ENCODE results near the gene ABHD16A. TPM values are rescaled to one million over a fixed set of nuclear protein-coding genes. Genes with fewer than 3 reads are reported as not detected.

Gene ABHD16A
- total and polyA plus RNA-seq, 2 of the 13 experiments (the other 11 are each of a cell fraction or from before 2014, with no cell fraction given) = 43.5 to 45.4 TPM

DNA sequence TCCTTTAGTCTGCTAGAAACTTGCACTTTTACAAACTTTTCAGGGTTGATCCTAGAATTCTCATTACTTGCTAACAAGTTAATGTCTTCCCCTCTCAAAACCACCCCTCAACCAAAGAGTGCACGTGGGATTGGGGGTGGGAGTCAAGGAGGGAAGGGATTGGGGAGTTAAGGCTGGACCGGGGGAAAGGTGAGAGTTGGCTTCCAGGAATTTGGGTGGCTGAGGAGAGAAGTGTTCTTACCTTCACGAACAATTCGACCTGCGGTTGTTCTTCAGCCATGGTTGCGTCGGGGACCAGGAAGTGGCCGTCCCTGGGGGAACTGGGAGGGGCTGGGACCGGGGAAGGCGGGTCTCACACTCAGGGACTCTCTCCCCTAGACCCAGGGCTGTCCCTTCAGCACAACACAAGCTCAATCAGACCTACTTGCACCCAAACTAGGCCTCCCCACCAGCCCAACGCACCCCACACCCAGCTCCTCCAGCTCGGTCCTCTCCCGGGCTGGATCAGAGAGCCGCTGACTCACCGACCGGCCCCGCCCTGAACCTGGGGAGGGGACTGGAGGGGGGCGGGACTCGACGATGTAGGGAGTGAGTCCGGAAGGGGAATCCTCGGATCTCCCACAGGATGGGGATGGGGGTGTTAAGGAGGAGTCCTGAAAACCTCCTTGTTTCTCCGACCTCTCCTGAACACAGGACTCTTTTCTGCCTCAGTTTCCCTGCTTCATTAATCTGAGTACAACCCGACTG lies 33.1 kb upstream of the ABHD16A start, which contains the start of gene CLIC1 (continued):
- peak; percentile 72 for TF ChIP-seq FOXP4 (CRISPR knock-in tag; IDR thresholded peaks at IDR 0.05)
- 0 out of 2 replicates have a peak, but pooled peaks have one; percentile 51 for TF ChIP-seq ZNF264 (CRISPR knock-in tag; IDR thresholded peaks at IDR 0.05)
- peak; percentile 49; the same call in 1 of the 2 replicates for TF ChIP-seq REPIN1 (CRISPR knock-in tag; IDR thresholded peaks at IDR 0.05; ENCODE audit: borderline replicate concordance, low read depth)
- TF ChIP-seq CBX1 (IDR thresholded peaks at IDR 0.05; ENCODE audit: low read depth) = peak; percentile 46
- TF ChIP-seq ZNF503 (CRISPR knock-in tag; IDR thresholded peaks at IDR 0.05) = peak; percentile 59; the same call in 1 of the 2 replicates
- TF ChIP-seq, protein P1, sequence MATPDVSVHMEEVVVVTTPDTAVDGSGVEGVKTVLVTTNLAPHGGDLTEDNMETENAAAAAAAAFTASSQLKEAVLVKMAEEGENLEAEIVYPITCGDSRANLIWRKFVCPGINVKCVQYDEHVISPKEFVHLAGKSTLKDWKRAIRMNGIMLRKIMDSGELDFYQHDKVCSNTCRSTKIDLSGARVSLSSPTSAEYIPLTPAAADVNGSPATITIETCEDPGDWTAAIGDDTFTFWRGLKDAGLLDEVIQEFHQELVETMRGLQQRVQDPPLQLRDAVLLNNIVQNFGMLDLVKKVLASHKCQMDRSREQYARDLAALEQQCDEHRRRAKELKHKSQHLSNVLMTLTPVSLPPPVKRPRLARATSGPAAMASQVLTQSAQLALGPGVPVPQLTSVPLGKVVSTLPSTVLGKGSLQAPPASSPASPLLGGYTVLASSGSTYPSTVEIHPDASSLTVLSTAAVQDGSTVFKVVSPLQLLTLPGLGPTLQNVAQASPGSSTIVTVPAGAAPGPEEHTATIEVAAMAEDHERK (CRISPR knock-in tag; IDR thresholded peaks at IDR 0.05; ENCODE audit: low read depth) = 0 out of 2 replicates have a peak, but pooled peaks have one; percentile 21
- no peak; the same call in 1 of the 2 replicates for TF ChIP-seq ZNF720 (CRISPR knock-in tag; IDR thresholded peaks at IDR 0.05)
- peak in 1 of 2 experiments; percentile 95; a peak in 2 of 4 replicates for TF ChIP-seq KLF16 (CRISPR knock-in tag; IDR thresholded peaks at IDR 0.05)
- TF ChIP-seq ZNF562 (CRISPR knock-in tag; IDR thresholded peaks at IDR 0.05; ENCODE audit: borderline replicate concordance) = no peak
- peak; percentile 99 for TF ChIP-seq HIVEP1 (CRISPR knock-in tag; IDR thresholded peaks at IDR 0.05)
- TF ChIP-seq ZNF224 (CRISPR knock-in tag; IDR thresholded peaks at IDR 0.05) = peak; percentile 69; the same call in 1 of the 2 replicates
- TF ChIP-seq RXRA (CRISPR knock-in tag; IDR thresholded peaks at IDR 0.05) = peak; percentile 48; the same call in 1 of the 2 replicates
- no peak for TF ChIP-seq AGO2 (optimal IDR thresholded peaks at IDR 0.05; ENCODE audit: low read depth, low read length)
- TF ChIP-seq ZNF18 (CRISPR knock-in tag; IDR thresholded peaks at IDR 0.05; ENCODE audit: insufficient replicate concordance) = peak; percentile 91
